ENCODE data around the gene ALDH9A1. TPM values are rescaled to one million over a fixed set of nuclear protein-coding genes. Genes with fewer than 3 reads are reported as not detected.
A peak's percentile ranks its signal among the peaks of the same experiment; 100 is the strongest.

The ALDH9A1 gene
- polyA plus RNA-seq, 2 of the 4 experiments (the other 2 are of a cell fraction): 40.5 to 77.1 TPM

DNA sequence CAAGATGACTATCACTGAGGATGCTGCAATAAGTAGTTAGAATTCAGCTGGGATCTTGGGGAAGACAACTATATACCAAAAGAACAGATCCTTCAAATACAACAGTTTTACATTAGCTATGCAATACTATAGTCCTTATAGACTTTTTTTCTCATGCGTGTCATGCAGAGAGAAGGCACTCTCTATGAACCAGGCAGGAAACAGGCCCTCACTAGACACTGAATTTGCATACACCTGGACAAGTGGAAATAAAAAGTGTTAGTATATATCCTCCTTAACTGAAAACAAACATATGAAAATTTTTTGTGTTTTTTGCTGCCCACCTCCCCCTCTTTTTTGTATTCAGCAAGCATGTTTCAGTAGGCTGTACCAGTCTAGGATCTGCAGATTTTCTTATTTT is 40.4 kb upstream of the ALDH9A1 start:
- H3K27ac ChIP-seq: no peak overlapping the region
- ATAC-seq (no peak), FAIRE-seq (no peak), DNase-seq (ENCODE audit: low read depth in 1 of 2, low spot score in 1 of 2) (no peak)
- TF ChIP-seq, protein P1, sequence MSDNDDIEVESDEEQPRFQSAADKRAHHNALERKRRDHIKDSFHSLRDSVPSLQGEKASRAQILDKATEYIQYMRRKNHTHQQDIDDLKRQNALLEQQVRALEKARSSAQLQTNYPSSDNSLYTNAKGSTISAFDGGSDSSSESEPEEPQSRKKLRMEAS (IDR thresholded peaks at IDR 0.05): no peak
- TF ChIP-seq HDAC2 (IDR thresholded peaks at IDR 0.05) (no peak), HOXB5 (CRISPR knock-in tag; IDR thresholded peaks at IDR 0.05) (no peak), RARB (CRISPR knock-in tag; IDR thresholded peaks at IDR 0.05) (no peak), JUNB (IDR thresholded peaks at IDR 0.05) (no peak), EHMT2 (IDR thresholded peaks at IDR 0.05; ENCODE audit: low read depth) (no peak), FOSB (CRISPR knock-in tag; IDR thresholded peaks at IDR 0.05) (no peak)
- ChIA-PET POLR2A (interaction anchor here (1.3 kb wide), 1 partner anchor 41 kb away, joined by 3 read pairs; the partner anchor contains the start of gene ALDH9A1), CTCF (interaction anchor here (1.5 to 3.2 kb wide), 2 partner anchors 40 to 175 kb away, joined by 4 to 16 read pairs; partner anchors contain the start of gene ALDH9A1)
- H3K4me1 ChIP-seq: peaks cover 13% of the 10 kb centered on the region; the same call in 2 of the 3 replicates
- H3K9me3 ChIP-seq: no peaks in the 10 kb centered on the region
- WGBS (ENCODE audit: missing lambda C conversion rate): 94% methylated on average over 1 of the region's 1 CpG
- H3K4me2 ChIP-seq: no peak overlapping the region
- H3K4me3 ChIP-seq: no peak overlapping the region

DNA sequence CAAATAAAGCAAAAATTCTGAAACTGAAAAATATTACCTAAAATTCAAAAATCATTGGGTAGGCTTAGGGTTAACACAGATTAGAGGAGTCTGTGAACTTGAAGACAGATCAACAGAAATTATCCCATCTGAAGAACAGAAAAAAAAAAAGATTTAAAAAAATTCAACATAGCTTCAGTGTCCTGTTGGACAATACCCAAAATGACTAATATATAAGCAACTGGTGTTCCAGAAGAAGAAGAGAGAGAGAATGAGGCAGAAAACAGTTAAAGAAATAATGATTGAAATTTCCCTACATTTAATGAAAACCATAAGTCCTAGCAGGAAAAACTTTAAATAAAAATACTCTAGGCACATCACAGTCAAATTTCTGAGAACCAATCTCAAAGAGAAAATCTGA is 38.8 kb upstream of the ALDH9A1 start:
- ATAC-seq (no peak), FAIRE-seq (no peak), DNase-seq (ENCODE audit: low read depth in 1 of 2, low spot score in 1 of 2) (no peak)
- no peak overlapping the region for H3K4me3 ChIP-seq
- POLR2A ChIA-PET: no interaction called here
- no peak overlapping the region for H3K27ac ChIP-seq
- no peak overlapping the region for H3K4me2 ChIP-seq
- TF ChIP-seq, protein P2, sequence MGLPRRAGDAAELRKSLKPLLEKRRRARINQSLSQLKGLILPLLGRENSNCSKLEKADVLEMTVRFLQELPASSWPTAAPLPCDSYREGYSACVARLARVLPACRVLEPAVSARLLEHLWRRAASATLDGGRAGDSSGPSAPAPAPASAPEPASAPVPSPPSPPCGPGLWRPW (IDR thresholded peaks at IDR 0.05): no peak
- TF ChIP-seq RFX5 (IDR thresholded peaks at IDR 0.05) (no peak), ZFP36 (IDR thresholded peaks at IDR 0.05; ENCODE audit: borderline replicate concordance, partially characterized antibody) (no peak), TP53 (CRISPR knock-in tag; IDR thresholded peaks at IDR 0.05) (no peak), JUN (IDR thresholded peaks at IDR 0.05) (no peak)
- H3K4me1 ChIP-seq: peaks cover 13% of the 10 kb centered on the region; the same call in 2 of the 3 replicates
- CTCF ChIA-PET: interaction anchor here (1.5 kb wide), 2 partner anchors 20 to 39 kb away, joined by 3 to 4 read pairs; partner anchors contain the start of gene ALDH9A1
- no peaks in the 10 kb centered on the region for H3K9me3 ChIP-seq

DNA sequence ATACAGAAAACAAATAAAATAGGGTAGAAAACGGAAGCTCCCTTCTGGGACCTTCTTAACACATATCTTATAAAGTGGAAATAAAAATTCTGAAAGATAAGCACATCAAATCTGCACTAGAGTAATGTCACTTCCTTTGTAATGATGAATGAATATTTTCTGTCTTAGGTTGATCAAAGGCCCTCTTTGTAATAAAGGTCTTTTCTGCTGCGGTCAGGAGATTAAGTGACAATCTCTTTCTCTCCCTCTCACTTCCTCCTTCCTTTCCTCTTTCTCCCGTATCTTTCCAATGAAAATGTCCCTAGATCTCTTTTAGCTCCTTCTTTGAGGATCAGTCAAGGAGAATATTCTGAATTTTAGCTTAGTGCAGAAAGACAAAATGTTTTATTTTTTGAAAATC is 36.5 kb upstream of the ALDH9A1 start:
- FAIRE-seq (no peak), DNase-seq (ENCODE audit: low read depth in 1 of 2, low spot score in 1 of 2) (no peak), ATAC-seq (no peak)
- no peaks in the 10 kb centered on the region for H3K9me3 ChIP-seq
- CTCF ChIA-PET: interaction anchor here (0.9 to 1.5 kb wide), 2 partner anchors 25 to 181 kb away, joined by 3 to 4 read pairs; no protein-coding TSS in a partner anchor
- POLR2A ChIA-PET: no interaction called here
- H3K4me3 ChIP-seq: no peak overlapping the region
- H3K4me2 ChIP-seq: no peak overlapping the region
- 90% methylated on average over 3 of the region's 3 CpGs for WGBS (ENCODE audit: missing lambda C conversion rate)
- peaks cover 13% of the 10 kb centered on the region; the same call in 2 of the 3 replicates for H3K4me1 ChIP-seq
- H3K27ac ChIP-seq: no peak overlapping the region
- TF ChIP-seq RARB (CRISPR knock-in tag; IDR thresholded peaks at IDR 0.05) (no peak), FOSB (CRISPR knock-in tag; IDR thresholded peaks at IDR 0.05) (no peak), SMC3 (IDR thresholded peaks at IDR 0.05) (no peak), HOXB13 (CRISPR knock-in tag; IDR thresholded peaks at IDR 0.05; ENCODE audit: low read depth) (no peak)

DNA sequence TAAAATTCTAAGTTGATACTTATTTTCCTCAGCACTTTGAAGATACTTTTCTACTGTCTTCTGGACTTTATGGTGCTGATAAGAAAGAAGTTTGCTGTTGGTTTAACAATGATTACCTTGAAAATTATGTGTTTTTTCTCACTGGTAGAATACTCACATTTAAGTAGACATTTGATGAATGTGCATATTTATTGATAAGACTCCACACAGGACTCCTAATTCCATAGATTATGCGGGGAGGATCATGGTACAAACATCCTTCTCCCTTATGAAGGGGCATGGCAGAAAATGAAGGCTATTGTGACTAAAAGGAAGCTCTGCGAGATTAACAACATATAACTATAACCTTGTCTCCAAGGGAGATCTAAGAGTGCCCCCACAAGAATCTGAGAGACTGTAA is 28.5 kb upstream of the ALDH9A1 start:
- H3K9me3 ChIP-seq: no peaks in the 10 kb centered on the region
- ChIA-PET POLR2A (no interaction called here), CTCF (interaction anchor here (0.7 to 1.6 kb wide), 3 partner anchors 10 to 188 kb away, joined by 3 to 9 read pairs (median 4); no protein-coding TSS in a partner anchor)
- H3K4me2 ChIP-seq: no peak overlapping the region
- no peak overlapping the region for H3K4me3 ChIP-seq
- no peak for DNase-seq (ENCODE audit: low read depth in 1 of 2, low spot score in 1 of 2)
- no peak for ATAC-seq
- 94% methylated on average over 2 of the region's 2 CpGs for WGBS (ENCODE audit: missing lambda C conversion rate)
- peak; percentile 42 for TF ChIP-seq MAFK (IDR thresholded peaks at IDR 0.05; ENCODE audit: partially characterized antibody)
- TF ChIP-seq, protein P3, sequence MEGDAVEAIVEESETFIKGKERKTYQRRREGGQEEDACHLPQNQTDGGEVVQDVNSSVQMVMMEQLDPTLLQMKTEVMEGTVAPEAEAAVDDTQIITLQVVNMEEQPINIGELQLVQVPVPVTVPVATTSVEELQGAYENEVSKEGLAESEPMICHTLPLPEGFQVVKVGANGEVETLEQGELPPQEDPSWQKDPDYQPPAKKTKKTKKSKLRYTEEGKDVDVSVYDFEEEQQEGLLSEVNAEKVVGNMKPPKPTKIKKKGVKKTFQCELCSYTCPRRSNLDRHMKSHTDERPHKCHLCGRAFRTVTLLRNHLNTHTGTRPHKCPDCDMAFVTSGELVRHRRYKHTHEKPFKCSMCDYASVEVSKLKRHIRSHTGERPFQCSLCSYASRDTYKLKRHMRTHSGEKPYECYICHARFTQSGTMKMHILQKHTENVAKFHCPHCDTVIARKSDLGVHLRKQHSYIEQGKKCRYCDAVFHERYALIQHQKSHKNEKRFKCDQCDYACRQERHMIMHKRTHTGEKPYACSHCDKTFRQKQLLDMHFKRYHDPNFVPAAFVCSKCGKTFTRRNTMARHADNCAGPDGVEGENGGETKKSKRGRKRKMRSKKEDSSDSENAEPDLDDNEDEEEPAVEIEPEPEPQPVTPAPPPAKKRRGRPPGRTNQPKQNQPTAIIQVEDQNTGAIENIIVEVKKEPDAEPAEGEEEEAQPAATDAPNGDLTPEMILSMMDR (IDR thresholded peaks at IDR 0.05): no peak
- no peak for TF ChIP-seq EHF (CRISPR knock-in tag; IDR thresholded peaks at IDR 0.05)
- no peak for TF ChIP-seq FOSL2 (IDR thresholded peaks at IDR 0.05)
- no peak for TF ChIP-seq FOSL2 (CRISPR knock-in tag; IDR thresholded peaks at IDR 0.05)
- TF ChIP-seq, protein P2 (IDR thresholded peaks at IDR 0.05): no peak
- H3K27ac ChIP-seq: no peak overlapping the region
- no peaks in the 10 kb centered on the region for H3K4me1 ChIP-seq
- no peak for FAIRE-seq
